GM18867 (cell line): ENCODE results near the gene CYP1A2.
A peak's percentile ranks its signal among the peaks of the same experiment; 100 is the strongest.

ENCODE experiments used
- ATAC-seq: cut with Tn5 transposase; IDR thresholded peaks from one replicate; pipeline ENCODE4 v1.9.1; 2021; ENCODE audit warnings: mild to moderate bottlenecking, moderate library complexity; ENCODE audit not compliant: unreplicated experiment

CYP1A2 gene

DNA sequence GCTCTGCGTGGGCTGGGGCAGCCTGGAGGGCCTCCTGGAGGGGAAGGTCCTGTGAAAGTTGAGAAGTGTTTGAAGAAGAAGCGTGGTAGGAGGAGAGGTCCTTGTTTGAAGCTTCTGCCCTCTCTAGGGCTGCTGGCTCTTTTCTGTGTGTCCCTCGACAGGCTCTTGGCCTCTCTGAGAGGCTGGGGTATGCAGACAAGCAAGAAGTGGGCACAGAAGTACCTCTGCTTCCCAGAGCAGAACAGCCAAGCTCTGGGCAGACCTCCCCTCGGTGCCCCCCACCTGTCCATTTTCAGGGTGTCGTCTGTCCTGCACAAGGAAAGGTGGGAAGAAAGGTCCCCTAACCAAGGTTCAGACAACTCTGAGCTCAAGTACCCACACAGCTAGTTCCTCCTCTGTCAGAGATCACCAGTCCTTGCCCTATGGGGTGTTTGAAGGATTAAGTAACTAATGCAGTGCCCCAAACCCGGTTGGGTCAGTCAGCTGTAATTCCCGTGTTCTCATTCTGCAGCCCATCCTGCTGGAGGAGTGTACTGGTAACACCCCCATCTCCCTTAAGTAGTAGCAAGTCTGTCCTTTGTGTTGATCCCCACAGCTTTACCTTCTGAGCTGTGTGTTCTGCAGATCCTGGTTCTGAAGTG lies 39.5 kb downstream of the CYP1A2 start:
- ATAC-seq: no peak

DNA sequence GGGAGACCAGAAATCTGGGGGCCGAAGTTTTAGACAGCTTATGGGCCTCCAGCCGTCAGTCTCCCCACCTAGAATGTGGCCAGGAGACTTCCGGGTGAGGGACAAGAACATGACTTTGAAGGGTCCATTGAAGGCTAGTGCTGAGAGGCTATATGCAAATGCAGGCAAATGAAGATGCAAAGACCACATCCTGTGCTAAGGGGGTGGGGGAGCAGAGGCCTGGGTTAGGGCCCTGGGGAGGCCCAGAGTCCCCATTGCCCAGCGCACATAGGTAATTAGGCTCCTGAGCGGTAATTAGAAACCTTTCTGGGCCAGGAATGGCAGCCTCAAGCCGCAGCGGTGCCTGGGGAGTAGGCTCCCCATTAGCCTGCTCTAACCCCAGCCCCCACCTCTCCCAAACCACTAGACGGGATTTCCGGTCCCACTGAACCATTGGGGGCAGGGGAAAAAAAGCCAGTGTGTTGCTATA lies 40.1 kb downstream of the CYP1A2 start:
- peak; percentile 35 for ATAC-seq

GRCh38 chr15:74789171-74789631 lies 40.6 kb downstream of the CYP1A2 start:
- no peak for ATAC-seq

DNA sequence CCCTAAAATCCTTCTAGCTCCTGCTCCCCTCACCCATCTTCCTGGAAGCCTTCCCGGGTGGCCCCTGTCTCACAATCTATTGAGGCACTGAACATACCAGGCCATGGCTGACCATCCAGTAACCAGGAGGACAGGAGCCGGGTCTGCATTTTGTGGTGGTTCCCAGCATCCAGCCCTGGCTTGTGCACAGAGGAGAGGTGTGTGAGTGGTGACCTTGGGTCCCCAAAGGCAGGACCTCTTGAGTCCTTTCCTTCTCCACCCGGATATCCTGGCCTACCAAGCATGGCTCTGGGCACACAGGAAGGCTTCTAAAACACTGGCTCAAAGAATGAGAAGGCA lies 41.1 kb downstream of the CYP1A2 start:
- no peak for ATAC-seq

DNA sequence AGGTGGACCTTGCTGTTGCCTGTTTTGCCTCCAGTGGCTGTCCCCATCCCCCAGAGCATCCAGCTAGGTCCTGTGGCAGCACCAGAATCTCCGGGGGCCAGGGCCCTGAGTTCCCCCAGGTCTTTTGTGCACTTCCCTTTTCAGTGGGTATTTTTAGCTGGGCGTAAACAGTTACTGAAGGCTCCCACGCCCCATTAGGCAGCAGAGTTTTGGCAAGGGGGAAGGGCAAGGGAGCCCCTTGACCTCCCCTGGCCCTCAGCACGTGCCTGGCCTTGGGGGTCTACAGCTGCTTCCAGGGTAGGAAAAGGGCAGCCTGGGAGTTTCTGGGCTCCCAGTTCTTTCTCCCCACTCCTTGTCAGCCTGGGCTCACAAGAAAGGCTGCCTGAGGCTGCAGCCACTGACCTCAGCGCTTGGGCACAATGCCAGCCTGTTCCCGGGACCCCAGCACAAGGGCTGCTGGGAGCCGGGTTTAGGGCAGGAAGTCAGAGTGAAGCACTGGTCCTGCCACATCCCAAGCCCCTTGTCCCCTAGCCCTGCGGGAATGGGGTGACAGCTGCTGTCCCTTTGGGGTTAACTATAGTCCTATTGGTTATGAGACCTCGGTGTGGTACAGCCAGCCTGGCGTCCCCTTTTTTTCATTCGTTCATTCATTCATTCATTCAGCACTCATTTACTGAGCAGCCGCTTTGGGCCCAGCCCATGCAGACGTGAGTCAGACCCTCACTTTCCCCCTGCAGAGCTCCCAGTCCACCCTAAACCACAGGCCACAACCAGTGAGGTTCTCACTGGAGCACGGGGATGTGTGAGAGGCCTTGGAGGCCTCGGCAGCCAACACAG lies 41.7 kb downstream of the CYP1A2 start:
- no peak for ATAC-seq

GRCh38 chr15:74791007-74791406 lies 42.4 kb downstream of the CYP1A2 start:
- no peak for ATAC-seq

DNA sequence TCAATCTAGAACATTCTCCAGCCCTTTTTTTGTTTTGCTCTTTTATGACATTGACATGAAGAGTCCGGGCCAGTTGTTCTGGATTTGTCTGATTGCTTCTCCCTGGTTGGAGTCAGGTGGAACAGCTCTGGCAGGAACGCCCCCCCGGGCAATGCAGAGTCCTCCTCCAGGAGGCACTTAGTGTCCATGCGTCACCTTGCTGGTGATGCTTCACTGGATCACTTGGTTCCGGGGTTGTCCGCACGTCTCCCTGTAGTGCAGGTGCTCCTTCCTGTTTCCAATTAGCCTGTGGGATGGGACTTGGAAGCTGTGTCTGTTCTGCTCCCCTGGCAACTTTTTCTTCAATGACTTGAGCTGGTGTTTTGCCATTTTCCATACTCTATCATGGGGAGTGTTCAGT lies 43.0 kb downstream of the CYP1A2 start:
- ATAC-seq: no peak

- no peak for ATAC-seq
These were observed 43.8 kb downstream of the CYP1A2 start for GRCh38 chr15:74792227-74793016.

DNA sequence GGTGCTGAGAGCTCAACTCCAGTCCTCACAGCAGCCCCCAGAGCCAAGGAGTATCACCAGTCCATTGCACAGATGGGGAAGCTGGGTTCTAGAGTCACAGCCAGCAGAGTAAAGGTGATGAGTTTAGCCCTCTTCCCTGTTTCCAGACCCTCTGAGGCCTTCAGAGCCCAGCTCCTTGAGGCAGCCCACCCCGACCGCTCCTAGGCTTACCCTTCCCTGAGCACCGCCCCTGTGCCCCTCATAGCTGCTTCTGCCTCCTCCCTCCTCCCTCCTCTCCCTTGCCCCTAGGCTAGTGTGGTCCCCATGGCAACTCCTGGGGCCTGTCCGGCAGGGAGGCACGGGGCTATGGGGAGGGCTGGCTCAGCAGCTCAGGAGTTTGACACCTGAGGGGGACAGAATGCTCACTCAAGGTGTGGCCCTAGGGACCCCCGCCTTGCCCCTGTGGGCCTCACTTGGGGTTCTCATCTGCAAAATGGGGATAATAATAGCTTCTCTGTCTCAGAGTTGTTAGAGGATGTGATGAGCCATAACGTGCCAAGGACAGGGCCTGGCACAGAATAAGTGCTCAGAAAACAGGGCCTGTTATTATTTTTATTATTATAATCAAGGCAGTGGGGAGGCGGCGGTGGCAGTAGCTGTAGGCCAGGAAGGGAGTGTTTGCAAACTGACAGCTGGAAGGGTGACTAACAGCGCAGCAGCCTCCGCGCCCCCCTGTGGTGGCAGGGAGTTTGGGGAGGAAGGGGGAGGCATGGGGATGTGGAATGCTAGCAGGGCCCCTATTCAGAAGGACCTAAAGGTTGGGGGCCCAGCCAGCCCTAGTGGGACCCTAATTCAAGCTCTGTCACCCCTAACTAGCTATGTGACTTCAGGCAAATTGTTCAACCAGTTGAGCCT lies 44.7 kb downstream of the CYP1A2 start:
- no peak for ATAC-seq

GRCh38 chr15:74794248-74794969 lies 45.8 kb downstream of the CYP1A2 start:
- ATAC-seq: no peak

DNA sequence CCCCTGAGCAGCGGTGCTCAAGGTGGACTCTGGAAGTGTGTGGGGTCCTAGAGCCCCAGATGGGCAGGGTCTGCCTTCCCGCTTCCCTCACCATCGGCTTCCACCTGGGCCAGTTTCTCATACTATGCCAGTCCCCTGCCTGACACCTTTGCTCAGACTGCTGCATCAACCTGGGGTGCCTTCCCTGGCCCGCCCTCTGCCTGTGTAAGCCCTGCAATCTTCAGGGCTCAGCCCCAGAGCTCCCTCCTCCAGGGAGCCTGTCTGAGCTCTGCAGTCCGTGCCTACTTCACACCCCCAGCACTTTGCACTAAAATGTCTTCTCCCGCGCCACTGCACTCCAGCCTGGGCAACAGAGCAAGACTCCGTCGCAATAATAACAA lies 46.3 kb downstream of the CYP1A2 start:
- ATAC-seq: no peak

GRCh38 chr15:74795966-74796625 lies 47.5 kb downstream of the CYP1A2 start:
- no peak for ATAC-seq

DNA sequence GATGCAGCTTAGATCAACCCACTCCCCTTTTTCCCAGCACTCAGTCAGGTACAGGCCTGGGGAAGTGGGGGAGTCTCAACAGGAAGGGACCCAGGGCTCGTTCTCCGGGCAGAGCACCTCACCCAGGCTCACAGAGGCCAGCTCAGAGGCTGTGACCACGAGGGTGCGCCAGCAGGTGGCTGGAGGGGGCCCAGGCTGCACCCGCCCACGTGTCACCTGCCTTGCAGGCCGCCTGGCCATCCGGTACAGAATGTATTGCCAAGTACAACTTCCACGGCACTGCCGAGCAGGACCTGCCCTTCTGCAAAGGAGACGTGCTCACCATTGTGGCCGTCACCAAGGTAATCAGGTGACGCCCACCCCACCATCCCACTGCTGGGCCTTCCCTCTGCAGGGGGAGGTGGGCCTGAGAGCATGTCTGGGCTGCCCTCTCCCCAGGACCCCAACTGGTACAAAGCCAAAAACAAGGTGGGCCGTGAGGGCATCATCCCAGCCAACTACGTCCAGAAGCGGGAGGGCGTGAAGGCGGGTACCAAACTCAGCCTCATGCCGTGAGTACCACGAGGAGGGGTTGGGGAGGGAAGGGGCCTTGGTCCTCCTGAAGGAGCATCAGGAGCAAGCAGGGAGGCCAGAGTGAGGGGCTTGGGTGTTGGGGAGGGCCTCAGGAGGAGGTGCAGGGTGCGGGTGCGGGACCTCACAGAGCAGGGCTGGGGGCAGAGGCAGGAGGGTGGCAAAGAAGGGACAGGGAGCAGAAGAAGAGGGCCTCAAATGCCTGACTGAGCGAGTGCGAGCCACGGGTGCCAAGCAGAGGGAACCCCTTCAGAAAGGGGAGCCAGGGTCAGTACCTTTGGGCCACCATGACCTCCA lies 50.0 kb downstream of the CYP1A2 start:
- no peak for ATAC-seq

- no peak for ATAC-seq
These were observed 50.7 kb downstream of the CYP1A2 start for GRCh38 chr15:74799255-74799855.

GRCh38 chr15:74799856-74800558 lies 51.4 kb downstream of the CYP1A2 start:
- ATAC-seq: peak; percentile 57

DNA sequence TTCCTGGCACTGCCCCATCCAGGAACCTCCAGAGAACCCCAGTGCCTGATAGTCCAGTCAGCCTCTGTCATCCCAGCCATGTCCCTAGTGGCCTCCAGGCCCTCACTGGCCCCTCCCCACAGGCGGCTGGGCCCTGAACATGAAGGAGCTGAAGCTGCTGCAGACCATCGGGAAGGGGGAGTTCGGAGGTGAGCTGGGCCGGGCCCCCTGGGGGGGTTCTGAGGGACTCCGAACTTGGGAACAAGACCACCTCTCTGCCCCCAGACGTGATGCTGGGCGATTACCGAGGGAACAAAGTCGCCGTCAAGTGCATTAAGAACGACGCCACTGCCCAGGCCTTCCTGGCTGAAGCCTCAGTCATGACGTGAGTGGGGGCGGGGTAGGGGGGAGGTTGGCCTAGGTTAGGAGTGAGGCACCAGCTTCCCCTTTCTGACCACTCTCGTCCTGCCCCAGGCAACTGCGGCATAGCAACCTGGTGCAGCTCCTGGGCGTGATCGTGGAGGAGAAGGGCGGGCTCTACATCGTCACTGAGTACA lies 52.0 kb downstream of the CYP1A2 start:
- no peak for ATAC-seq

DNA sequence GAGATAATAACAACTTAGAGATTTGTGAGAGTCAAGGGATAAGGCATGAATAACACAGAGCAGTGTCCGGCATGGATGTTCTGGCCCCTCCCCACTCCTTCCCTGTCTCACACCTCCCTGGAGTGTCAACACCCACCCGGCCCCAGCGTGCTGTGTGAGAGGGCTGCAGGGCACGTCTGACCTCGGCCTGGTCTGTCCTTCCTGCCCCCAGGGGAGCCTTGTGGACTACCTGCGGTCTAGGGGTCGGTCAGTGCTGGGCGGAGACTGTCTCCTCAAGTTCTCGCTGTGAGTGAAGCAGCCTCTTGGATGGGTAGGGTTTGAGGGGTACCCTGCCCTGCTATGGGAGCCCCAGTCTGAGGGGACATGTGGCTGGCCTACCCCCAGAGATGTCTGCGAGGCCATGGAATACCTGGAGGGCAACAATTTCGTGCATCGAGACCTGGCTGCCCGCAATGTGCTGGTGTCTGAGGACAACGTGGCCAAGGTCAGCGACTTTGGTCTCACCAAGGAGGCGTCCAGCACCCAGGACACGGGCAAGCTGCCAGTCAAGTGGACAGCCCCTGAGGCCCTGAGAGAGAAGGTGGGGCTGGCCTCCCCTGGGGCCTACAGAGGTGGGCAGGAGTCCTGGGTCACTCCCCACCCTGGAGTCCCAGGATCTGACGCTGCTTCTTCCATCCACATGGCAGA lies 52.8 kb downstream of the CYP1A2 start:
- no peak for ATAC-seq
